Breast epithelium (tissue), 3 donors: ENCODE results near the gene TMEM30B.

Source experiments
- POLR2A ChIP-seq: fragments of 450-650 bp; IDR thresholded peaks from one replicate; pipeline ENCODE4 v1.6.1; 2016; ENCODE audit warnings: antibody characterized with exemption, mild to moderate bottlenecking, moderate library complexity
- TF ChIP-seq, protein P1 (sequence below), 3 donors: fragments of 450-650 bp; IDR thresholded peaks; one replicate each; pipeline ENCODE4 v1.5.1; 2016 to 2017; ENCODE audit warnings: antibody characterized with exemption in 3 of 3, mild to moderate bottlenecking in 3 of 3, moderate library complexity in 3 of 3

DNA sequence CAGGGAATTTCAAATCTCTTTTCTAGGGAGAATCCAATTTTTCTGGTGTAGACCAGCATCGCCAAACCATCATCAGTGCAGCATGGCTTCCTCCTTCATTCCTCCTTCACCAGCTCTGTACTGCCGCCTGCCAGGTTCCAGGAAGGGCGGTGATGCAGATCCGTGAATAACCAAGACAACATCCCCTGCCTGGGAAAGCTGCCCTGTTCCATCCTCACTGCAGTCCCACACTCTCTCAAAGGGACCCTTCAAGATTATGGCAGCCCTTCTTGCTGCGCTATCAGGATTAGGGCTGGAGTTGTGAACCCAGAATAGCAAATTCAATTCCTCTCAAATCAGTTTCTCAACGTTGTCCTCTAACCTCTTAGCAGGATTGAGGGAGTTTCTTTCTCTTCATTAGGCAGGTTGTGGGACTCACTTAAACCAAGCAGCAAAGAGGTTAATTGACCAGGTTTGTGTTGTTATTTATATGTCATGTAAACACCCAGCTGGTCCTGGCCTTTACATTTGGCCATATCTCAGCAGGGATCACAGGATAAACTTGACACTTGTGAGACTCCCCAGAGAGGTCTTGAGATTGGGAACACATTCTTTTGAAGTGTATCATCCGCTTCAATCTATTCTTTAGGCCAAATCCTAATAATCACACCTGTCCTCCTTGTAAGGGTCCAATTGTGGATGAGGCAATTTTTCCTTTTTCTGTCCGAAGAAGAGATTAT, 26.2 kb downstream of the TMEM30B start:
- no peak for TF ChIP-seq POLR2A
- TF ChIP-seq, protein P1, sequence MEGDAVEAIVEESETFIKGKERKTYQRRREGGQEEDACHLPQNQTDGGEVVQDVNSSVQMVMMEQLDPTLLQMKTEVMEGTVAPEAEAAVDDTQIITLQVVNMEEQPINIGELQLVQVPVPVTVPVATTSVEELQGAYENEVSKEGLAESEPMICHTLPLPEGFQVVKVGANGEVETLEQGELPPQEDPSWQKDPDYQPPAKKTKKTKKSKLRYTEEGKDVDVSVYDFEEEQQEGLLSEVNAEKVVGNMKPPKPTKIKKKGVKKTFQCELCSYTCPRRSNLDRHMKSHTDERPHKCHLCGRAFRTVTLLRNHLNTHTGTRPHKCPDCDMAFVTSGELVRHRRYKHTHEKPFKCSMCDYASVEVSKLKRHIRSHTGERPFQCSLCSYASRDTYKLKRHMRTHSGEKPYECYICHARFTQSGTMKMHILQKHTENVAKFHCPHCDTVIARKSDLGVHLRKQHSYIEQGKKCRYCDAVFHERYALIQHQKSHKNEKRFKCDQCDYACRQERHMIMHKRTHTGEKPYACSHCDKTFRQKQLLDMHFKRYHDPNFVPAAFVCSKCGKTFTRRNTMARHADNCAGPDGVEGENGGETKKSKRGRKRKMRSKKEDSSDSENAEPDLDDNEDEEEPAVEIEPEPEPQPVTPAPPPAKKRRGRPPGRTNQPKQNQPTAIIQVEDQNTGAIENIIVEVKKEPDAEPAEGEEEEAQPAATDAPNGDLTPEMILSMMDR (IDR thresholded peaks at IDR 0.05): no peak
